ENCODE data around the gene TMA7. TPM values are rescaled to one million over a fixed set of nuclear protein-coding genes. Genes with fewer than 3 reads are reported as not detected.

The TMA7 gene
- total and polyA plus RNA-seq, 2 of the 13 experiments (the other 11 are each of a cell fraction or from before 2014, with no cell fraction given), result 100 to 486 TPM

DNA sequence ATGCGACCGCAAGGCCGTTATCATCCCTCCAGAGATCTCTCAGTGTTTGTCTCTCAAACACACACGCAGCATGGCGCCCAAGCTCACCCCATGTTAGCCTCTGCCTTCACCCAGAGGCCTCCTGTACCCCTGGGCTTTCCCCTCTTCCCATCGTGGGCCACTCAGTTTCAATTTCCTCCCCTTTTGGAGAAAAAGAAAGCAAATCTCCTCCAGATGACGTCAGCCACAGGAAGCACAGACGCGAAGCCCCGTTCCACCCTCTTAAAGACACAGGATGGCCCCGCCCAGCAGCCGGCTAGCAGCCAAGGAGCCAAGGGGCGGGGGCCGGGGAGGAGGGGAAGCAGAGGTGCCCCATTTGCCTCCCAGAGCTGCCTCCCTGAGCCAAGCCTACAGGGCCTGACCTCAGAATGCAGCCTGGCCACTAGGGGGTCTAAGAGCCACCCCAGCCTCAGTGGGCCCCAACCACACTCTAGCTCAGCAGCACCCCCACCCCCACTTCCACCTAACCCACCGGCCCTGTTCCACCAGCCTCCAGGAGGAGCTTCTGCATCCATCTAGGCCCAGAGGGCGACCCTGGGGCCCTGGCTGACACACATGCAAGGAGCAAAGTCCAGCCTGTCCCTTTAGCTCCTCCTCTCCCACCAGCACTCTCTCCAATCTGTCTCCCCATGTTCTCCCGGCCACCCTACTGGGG, 33.0 kb downstream of the TMA7 start (continued):
- peak; percentile 94 for TF ChIP-seq KDM6A (CRISPR knock-in tag; IDR thresholded peaks at IDR 0.05; ENCODE audit: low read depth)
- TF ChIP-seq POGZ (CRISPR knock-in tag; IDR thresholded peaks at IDR 0.05), result peak; percentile 70; the same call in 1 of the 2 replicates
- no peak for TF ChIP-seq ZNF879 (CRISPR knock-in tag; IDR thresholded peaks at IDR 0.05)
- TF ChIP-seq SIX4 (CRISPR knock-in tag; IDR thresholded peaks at IDR 0.05), result 0 out of 2 replicates have a peak, but pooled peaks have one; percentile 19
- TF ChIP-seq ZNF607 (CRISPR knock-in tag; IDR thresholded peaks at IDR 0.05; ENCODE audit: borderline replicate concordance), result peak; percentile 77; the same call in 1 of the 2 replicates
- peak; percentile 10; the same call in 1 of the 2 replicates for TF ChIP-seq ELF3 (CRISPR knock-in tag; IDR thresholded peaks at IDR 0.05)
- TF ChIP-seq, protein P1, sequence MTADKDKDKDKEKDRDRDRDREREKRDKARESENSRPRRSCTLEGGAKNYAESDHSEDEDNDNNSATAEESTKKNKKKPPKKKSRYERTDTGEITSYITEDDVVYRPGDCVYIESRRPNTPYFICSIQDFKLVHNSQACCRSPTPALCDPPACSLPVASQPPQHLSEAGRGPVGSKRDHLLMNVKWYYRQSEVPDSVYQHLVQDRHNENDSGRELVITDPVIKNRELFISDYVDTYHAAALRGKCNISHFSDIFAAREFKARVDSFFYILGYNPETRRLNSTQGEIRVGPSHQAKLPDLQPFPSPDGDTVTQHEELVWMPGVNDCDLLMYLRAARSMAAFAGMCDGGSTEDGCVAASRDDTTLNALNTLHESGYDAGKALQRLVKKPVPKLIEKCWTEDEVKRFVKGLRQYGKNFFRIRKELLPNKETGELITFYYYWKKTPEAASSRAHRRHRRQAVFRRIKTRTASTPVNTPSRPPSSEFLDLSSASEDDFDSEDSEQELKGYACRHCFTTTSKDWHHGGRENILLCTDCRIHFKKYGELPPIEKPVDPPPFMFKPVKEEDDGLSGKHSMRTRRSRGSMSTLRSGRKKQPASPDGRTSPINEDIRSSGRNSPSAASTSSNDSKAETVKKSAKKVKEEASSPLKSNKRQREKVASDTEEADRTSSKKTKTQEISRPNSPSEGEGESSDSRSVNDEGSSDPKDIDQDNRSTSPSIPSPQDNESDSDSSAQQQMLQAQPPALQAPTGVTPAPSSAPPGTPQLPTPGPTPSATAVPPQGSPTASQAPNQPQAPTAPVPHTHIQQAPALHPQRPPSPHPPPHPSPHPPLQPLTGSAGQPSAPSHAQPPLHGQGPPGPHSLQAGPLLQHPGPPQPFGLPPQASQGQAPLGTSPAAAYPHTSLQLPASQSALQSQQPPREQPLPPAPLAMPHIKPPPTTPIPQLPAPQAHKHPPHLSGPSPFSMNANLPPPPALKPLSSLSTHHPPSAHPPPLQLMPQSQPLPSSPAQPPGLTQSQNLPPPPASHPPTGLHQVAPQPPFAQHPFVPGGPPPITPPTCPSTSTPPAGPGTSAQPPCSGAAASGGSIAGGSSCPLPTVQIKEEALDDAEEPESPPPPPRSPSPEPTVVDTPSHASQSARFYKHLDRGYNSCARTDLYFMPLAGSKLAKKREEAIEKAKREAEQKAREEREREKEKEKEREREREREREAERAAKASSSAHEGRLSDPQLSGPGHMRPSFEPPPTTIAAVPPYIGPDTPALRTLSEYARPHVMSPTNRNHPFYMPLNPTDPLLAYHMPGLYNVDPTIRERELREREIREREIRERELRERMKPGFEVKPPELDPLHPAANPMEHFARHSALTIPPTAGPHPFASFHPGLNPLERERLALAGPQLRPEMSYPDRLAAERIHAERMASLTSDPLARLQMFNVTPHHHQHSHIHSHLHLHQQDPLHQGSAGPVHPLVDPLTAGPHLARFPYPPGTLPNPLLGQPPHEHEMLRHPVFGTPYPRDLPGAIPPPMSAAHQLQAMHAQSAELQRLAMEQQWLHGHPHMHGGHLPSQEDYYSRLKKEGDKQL (CRISPR knock-in tag; IDR thresholded peaks at IDR 0.05; ENCODE audit: low read depth), result 0 out of 2 replicates have a peak, but pooled peaks have one; percentile 19
- TF ChIP-seq ELF1 (CRISPR knock-in tag; IDR thresholded peaks at IDR 0.05), result peak; percentile 30; the same call in 1 of the 2 replicates
- TF ChIP-seq, protein P2, sequence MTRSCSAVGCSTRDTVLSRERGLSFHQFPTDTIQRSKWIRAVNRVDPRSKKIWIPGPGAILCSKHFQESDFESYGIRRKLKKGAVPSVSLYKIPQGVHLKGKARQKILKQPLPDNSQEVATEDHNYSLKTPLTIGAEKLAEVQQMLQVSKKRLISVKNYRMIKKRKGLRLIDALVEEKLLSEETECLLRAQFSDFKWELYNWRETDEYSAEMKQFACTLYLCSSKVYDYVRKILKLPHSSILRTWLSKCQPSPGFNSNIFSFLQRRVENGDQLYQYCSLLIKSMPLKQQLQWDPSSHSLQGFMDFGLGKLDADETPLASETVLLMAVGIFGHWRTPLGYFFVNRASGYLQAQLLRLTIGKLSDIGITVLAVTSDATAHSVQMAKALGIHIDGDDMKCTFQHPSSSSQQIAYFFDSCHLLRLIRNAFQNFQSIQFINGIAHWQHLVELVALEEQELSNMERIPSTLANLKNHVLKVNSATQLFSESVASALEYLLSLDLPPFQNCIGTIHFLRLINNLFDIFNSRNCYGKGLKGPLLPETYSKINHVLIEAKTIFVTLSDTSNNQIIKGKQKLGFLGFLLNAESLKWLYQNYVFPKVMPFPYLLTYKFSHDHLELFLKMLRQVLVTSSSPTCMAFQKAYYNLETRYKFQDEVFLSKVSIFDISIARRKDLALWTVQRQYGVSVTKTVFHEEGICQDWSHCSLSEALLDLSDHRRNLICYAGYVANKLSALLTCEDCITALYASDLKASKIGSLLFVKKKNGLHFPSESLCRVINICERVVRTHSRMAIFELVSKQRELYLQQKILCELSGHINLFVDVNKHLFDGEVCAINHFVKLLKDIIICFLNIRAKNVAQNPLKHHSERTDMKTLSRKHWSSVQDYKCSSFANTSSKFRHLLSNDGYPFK (CRISPR knock-in tag; IDR thresholded peaks at IDR 0.05; ENCODE audit: borderline replicate concordance), result peak; percentile 70
- 0 out of 2 replicates have a peak, but pooled peaks have one; percentile 61 for TF ChIP-seq FOXA3 (CRISPR knock-in tag; IDR thresholded peaks at IDR 0.05)
- TF ChIP-seq RELA (CRISPR knock-in tag; IDR thresholded peaks at IDR 0.05), result peak; percentile 38; the same call in 1 of the 2 replicates
- TF ChIP-seq ZNF720 (CRISPR knock-in tag; IDR thresholded peaks at IDR 0.05), result no peak
- peak; percentile 20; the same call in 1 of the 2 replicates for TF ChIP-seq SNAPC2 (CRISPR knock-in tag; IDR thresholded peaks at IDR 0.05)
- TF ChIP-seq ZNF704 (CRISPR knock-in tag; IDR thresholded peaks at IDR 0.05; ENCODE audit: borderline replicate concordance), result peak; percentile 20; the same call in 1 of the 2 replicates
- TF ChIP-seq ZNF644 (CRISPR knock-in tag; IDR thresholded peaks at IDR 0.05; ENCODE audit: low read depth), result peak; percentile 100
- TF ChIP-seq CREB1 (IDR thresholded peaks at IDR 0.05), result peak; percentile 89
- TF ChIP-seq CREB1 (CRISPR knock-in tag; IDR thresholded peaks at IDR 0.05), result peak; percentile 90
- TF ChIP-seq, protein P3, sequence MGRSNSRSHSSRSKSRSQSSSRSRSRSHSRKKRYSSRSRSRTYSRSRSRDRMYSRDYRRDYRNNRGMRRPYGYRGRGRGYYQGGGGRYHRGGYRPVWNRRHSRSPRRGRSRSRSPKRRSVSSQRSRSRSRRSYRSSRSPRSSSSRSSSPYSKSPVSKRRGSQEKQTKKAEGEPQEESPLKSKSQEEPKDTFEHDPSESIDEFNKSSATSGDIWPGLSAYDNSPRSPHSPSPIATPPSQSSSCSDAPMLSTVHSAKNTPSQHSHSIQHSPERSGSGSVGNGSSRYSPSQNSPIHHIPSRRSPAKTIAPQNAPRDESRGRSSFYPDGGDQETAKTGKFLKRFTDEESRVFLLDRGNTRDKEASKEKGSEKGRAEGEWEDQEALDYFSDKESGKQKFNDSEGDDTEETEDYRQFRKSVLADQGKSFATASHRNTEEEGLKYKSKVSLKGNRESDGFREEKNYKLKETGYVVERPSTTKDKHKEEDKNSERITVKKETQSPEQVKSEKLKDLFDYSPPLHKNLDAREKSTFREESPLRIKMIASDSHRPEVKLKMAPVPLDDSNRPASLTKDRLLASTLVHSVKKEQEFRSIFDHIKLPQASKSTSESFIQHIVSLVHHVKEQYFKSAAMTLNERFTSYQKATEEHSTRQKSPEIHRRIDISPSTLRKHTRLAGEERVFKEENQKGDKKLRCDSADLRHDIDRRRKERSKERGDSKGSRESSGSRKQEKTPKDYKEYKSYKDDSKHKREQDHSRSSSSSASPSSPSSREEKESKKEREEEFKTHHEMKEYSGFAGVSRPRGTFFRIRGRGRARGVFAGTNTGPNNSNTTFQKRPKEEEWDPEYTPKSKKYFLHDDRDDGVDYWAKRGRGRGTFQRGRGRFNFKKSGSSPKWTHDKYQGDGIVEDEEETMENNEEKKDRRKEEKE (IDR thresholded peaks at IDR 0.05), result no peak
